ENCODE measurements around the gene ZAP70.

ZAP70 gene

DNA sequence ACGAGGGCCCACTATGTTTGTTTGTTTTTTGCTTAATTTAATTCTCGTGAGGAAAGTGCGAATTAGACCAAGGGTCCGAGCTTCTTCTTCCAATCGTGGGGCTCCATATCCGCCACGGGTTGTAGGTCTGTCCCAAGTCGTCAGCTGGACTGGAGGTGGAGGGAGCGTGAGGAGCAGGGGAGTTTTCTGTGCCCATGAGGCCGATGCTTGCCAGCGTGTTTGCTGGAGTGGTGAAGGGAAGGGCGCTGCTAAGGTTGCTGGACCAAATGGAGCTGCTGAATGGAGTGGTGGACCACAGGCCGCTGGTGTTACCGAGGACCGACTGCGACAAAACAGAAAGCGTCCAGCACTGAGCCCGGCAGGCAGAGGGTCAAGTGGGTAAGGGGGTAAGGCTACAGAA is 43.7 kb downstream of the ZAP70 start:
- TF ChIP-seq, protein P1, sequence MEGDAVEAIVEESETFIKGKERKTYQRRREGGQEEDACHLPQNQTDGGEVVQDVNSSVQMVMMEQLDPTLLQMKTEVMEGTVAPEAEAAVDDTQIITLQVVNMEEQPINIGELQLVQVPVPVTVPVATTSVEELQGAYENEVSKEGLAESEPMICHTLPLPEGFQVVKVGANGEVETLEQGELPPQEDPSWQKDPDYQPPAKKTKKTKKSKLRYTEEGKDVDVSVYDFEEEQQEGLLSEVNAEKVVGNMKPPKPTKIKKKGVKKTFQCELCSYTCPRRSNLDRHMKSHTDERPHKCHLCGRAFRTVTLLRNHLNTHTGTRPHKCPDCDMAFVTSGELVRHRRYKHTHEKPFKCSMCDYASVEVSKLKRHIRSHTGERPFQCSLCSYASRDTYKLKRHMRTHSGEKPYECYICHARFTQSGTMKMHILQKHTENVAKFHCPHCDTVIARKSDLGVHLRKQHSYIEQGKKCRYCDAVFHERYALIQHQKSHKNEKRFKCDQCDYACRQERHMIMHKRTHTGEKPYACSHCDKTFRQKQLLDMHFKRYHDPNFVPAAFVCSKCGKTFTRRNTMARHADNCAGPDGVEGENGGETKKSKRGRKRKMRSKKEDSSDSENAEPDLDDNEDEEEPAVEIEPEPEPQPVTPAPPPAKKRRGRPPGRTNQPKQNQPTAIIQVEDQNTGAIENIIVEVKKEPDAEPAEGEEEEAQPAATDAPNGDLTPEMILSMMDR (IDR thresholded peaks at IDR 0.05): no peak

DNA sequence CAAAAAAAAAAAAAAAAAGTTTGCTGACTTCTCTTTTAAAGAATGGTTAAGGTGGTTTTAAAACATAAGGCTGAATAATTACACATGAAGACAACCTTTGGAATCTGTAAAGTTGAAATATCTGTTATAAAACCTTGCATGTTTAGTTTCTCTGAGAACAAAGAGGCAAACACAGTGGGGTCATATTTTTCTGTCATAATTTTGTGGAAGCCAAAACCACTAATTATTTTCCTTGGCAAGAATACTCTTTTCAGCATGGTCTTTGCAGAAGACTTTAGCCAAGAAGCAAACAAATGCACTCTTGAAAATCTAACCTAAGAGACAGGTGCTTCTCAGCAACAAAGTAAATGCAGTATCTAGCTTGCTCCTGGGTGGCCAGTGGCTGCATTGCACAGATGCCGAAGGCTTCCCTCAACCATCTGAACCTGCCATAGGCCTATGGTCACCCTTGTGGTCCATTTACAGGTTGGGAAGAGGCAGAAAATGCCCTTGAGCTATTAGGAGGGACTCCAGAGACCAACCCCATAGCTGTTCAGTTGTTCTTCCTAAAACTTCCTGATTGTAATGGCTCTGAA is 44.8 kb downstream of the ZAP70 start:
- TF ChIP-seq, protein P1 (IDR thresholded peaks at IDR 0.05): no peak

- TF ChIP-seq, protein P1 (IDR thresholded peaks at IDR 0.05): no peak
Observed at GRCh38 chr2:97759727-97760407, 46.5 kb downstream of the ZAP70 start.

DNA sequence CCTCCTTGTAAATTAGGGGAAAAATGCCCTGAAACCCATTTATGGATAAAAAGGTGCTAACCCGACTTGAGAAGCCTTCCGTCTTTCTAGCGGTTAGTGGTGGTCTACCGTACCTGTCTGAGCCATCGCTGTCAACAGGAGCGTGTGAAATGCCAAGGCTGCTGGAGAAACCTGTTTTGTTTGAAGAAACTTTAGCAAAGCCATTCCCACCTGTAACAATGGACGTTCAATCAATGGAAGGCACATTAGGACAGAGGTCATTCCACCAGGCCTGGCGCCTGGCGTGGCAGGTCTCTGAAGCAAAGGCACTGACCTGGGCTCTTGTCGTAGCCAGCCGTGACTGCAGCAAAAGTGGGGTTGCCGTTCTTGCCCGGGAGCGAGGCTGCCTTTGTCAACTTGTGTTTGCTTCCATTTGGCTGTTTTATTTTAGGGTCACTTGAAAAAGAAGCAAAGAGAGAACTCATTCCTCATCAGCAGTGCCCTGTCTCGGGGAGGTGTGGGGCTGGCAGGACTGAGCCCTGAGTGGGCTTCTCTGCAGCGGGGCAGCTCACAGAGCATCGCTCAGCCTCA is 47.2 kb downstream of the ZAP70 start:
- TF ChIP-seq, protein P1 (IDR thresholded peaks at IDR 0.05): no peak

DNA sequence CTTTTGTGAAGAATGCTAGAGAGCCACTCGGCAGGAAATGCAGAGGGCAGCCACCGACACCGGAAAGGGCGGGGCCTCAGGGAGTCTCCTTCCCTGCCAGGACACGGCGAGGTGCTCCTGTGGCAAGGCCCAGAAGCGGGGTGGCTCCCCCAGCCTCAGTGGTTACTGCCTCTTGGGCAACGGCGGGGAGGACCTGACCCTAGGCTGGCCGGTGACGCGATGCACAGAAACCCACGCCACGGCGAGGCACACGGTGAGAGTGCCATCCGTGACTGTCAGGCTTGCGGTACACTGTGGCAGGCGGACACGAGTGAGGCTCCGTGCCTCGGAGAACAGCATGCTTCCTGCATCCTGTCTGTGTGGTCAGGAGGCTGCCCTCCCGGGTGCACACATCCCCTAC is 47.8 kb downstream of the ZAP70 start:
- TF ChIP-seq, protein P1 (IDR thresholded peaks at IDR 0.05): no peak

- TF ChIP-seq, protein P1 (IDR thresholded peaks at IDR 0.05): no peak
Observed at GRCh38 chr2:97763176-97763845, 49.9 kb downstream of the ZAP70 start.

- TF ChIP-seq, protein P1 (IDR thresholded peaks at IDR 0.05): no peak
Observed at GRCh38 chr2:97764559-97765263, 51.3 kb downstream of the ZAP70 start.
